Measurements from ENCODE around the gene KNDC1. TPM values are rescaled to one million over a fixed set of nuclear protein-coding genes. Genes with fewer than 3 reads are reported as not detected.

Gene KNDC1
- total and polyA plus RNA-seq, 2 experiments from 2014 or later: 1.8 to 16.0 TPM

GRCh38 chr10:133141144-133141957 lies 18.7 kb upstream of the KNDC1 start (continued):
- TF ChIP-seq ZNF462 (CRISPR knock-in tag; IDR thresholded peaks at IDR 0.05): no peak

DNA sequence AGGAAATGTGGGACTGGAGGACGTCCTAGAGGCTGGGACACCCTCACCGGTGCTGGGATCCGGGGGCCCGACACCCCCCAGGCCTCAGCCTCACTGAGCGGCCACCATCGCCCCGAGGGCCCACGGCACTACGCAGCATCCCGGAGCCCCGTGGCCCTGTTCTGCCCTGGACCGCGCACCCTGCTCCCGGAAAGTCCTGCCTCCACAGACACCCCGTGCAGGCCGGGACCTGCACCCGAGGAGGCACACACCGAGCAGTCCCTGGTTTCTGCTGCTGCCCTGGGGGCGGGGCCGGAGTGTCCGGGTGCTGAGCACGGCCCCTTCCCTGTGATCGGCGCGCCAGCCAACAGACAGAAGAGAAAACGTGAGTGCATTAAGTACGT lies 18.1 kb upstream of the KNDC1 start:
- Histone ChIP-seq H3K79me2 (replicated peaks; ENCODE audit: insufficient read depth) (no peaks in the 10 kb centered on the region), H4K20me1 (replicated peaks; ENCODE audit: insufficient read depth) (no peaks in the 10 kb centered on the region), H3K4me3 (no peak overlapping the region), H3K9me2 (ENCODE audit: insufficient read depth) (no peaks in the 10 kb centered on the region), H3K27ac (ENCODE audit: low read depth) (no peak overlapping the region), H3F3A (replicated peaks; ENCODE audit: low read depth) (no peaks in the 10 kb centered on the region; the same call in 1 of the 2 replicates), H3K4me2 (no peak overlapping the region), H3K36me3 (ENCODE audit: insufficient read depth) (no peaks in the 10 kb centered on the region), H2AFZ (no peak overlapping the region), H3K4me1 (ENCODE audit: insufficient read depth) (peaks cover 25% of the 10 kb centered on the region; the same call in 1 of the 2 replicates), H3K27me3 (ENCODE audit: insufficient read depth) (no peaks in the 10 kb centered on the region)
- peaks cover 23% of the 10 kb centered on the region for H3K4me1 Mint-ChIP-seq
- H3K36me3 Mint-ChIP-seq (ENCODE audit: low read depth): no peaks in the 10 kb centered on the region
- ATAC-seq: no peak
- no peak for DNase-seq (ENCODE audit: low spot score)
- H3K9me3 Mint-ChIP-seq: peaks cover 2% of the 10 kb centered on the region; the same call in 1 of the 3 replicates
- no peak overlapping the region for H3K4me3 Mint-ChIP-seq
- no peak overlapping the region for H3K27ac Mint-ChIP-seq
- H3K27me3 Mint-ChIP-seq (ENCODE audit: insufficient read depth, low read depth, poor library complexity): peaks cover 5% of the 10 kb centered on the region
- TF ChIP-seq JUNB (IDR thresholded peaks at IDR 0.05; ENCODE audit: unreplicated experiment): no peak
- TF ChIP-seq EZH2phosphoT487 (IDR thresholded peaks at IDR 0.05; ENCODE audit: unreplicated experiment): no peak
- no peak for TF ChIP-seq ZNF331 (CRISPR knock-in tag; IDR thresholded peaks at IDR 0.05; ENCODE audit: low read depth)
- no peak for TF ChIP-seq ZNF114 (CRISPR knock-in tag; IDR thresholded peaks at IDR 0.05)
- no peak for TF ChIP-seq NANOG (IDR thresholded peaks at IDR 0.05; ENCODE audit: borderline replicate concordance)
- no peak for TF ChIP-seq POLR2AphosphoS5 (IDR thresholded peaks at IDR 0.05; ENCODE audit: low read depth)
- no peak for TF ChIP-seq STAT1 (IDR thresholded peaks at IDR 0.05; ENCODE audit: unreplicated experiment)
- TF ChIP-seq ZNF462 (CRISPR knock-in tag; IDR thresholded peaks at IDR 0.05): no peak
- no peak for TF ChIP-seq EZH2 (IDR thresholded peaks at IDR 0.05; ENCODE audit: low read depth, unreplicated experiment)

Measured in GM23338 (cell line).